HepG2 (cell line): ENCODE data around the gene RNF213. TPM values are rescaled to one million over a fixed set of nuclear protein-coding genes. Genes with fewer than 3 reads are reported as not detected.
A peak's percentile ranks its signal among the peaks of the same experiment; 100 is the strongest.

Experiments used
- ATF2 ChIP-seq: sonication (generic); formaldehyde crosslinking; IDR thresholded peaks from 2 replicates; pipeline ENCODE4 v1.4.0; 2020; ENCODE audit warnings: missing genetic modification reagents
- E2F2 ChIP-seq: sonication (generic); formaldehyde crosslinking; IDR thresholded peaks from 2 replicates; pipeline ENCODE4 v1.4.0; 2020; ENCODE audit warnings: missing genetic modification reagents, borderline replicate concordance
- GABPB1 ChIP-seq: IDR thresholded peaks from 2 replicates; pipeline ENCODE4 v1.6.1; 2016; ENCODE audit warnings: mild to moderate bottlenecking, missing genetic modification reagents, moderate library complexity, missing compliant biosample characterization
- KLF9 ChIP-seq: IDR thresholded peaks from 2 replicates; pipeline ENCODE4 v1.6.1; 2016; ENCODE audit warnings: low read depth
- NFE2L2 ChIP-seq: fragments of 150-350 bp; IDR thresholded peaks from 2 replicates; pipeline ENCODE4 v1.6.1; 2014; ENCODE audit warnings: low read length
- NR2C2 ChIP-seq: sonication (generic); formaldehyde crosslinking; IDR thresholded peaks from 2 replicates; pipeline ENCODE4 v1.4.0; 2020; ENCODE audit warnings: missing genetic modification reagents, mild to moderate bottlenecking, moderate library complexity, borderline replicate concordance
- PREB ChIP-seq: sonication (generic); formaldehyde crosslinking; IDR thresholded peaks from 2 replicates; pipeline ENCODE4 v1.4.0; 2020; ENCODE audit warnings: missing genetic modification reagents
- SPEN ChIP-seq: sonication (generic); formaldehyde crosslinking; IDR thresholded peaks from 2 replicates; pipeline ENCODE4 v1.5.1; 2020; ENCODE audit warnings: low read depth, mild to moderate bottlenecking, missing genetic modification reagents
- SYNCRIP ChIP-seq: fragments of 200-400 bp; formaldehyde crosslinking; IDR thresholded peaks from 2 replicates; pipeline ENCODE4 v1.6.1; 2018; ENCODE audit warnings: mild to moderate bottlenecking, low read depth, low read length; ENCODE audit not compliant: insufficient read depth
- TOPORS ChIP-seq: sonication (generic); formaldehyde crosslinking; IDR thresholded peaks from 2 replicates; pipeline ENCODE4 v1.8.0; 2023; ENCODE audit warnings: mild to moderate bottlenecking, missing genetic modification reagents
- TSC22D2 ChIP-seq: sonication (generic); formaldehyde crosslinking; IDR thresholded peaks from 2 replicates; pipeline ENCODE4 v1.5.1; 2020; ENCODE audit warnings: missing genetic modification reagents, mild to moderate bottlenecking, borderline replicate concordance
- ZBTB3 ChIP-seq: sonication (generic); formaldehyde crosslinking; IDR thresholded peaks from 2 replicates; pipeline ENCODE4 v1.4.0; 2020; ENCODE audit warnings: low read depth, mild to moderate bottlenecking, moderate library complexity, missing genetic modification reagents, borderline replicate concordance
- ZFP1 ChIP-seq: IDR thresholded peaks from 2 replicates; pipeline ENCODE4 v1.6.1; 2016
- ZNF121 ChIP-seq: sonication (generic); formaldehyde crosslinking; IDR thresholded peaks from 2 replicates; pipeline ENCODE4 v1.5.0; 2020; ENCODE audit warnings: mild to moderate bottlenecking, missing genetic modification reagents
- ZNF136 ChIP-seq: sonication (generic); formaldehyde crosslinking; IDR thresholded peaks from 2 replicates; pipeline ENCODE4 v1.8.1; 2022; ENCODE audit warnings: low read depth, mild to moderate bottlenecking, moderate library complexity, missing genetic modification reagents
- ZNF253 ChIP-seq: sonication (generic); formaldehyde crosslinking; IDR thresholded peaks from 2 replicates; pipeline ENCODE4 v1.8.0; 2022; ENCODE audit warnings: mild to moderate bottlenecking, missing genetic modification reagents, borderline replicate concordance
- ZNF501 ChIP-seq: sonication (generic); formaldehyde crosslinking; IDR thresholded peaks from 2 replicates; pipeline ENCODE4 v1.5.1; 2020; ENCODE audit warnings: mild to moderate bottlenecking, moderate library complexity, missing genetic modification reagents
- ZNF546 ChIP-seq: sonication (generic); formaldehyde crosslinking; conservative IDR thresholded peaks from 2 replicates; pipeline ENCODE4 v1.8.1; 2023; ENCODE audit warnings: mild to moderate bottlenecking, missing genetic modification reagents
- ZNF710 ChIP-seq: sonication (generic); formaldehyde crosslinking; IDR thresholded peaks from 2 replicates; pipeline ENCODE4 v1.5.0; 2020; ENCODE audit warnings: mild to moderate bottlenecking, missing genetic modification reagents, borderline replicate concordance
- ZNF770 ChIP-seq: sonication (generic); formaldehyde crosslinking; IDR thresholded peaks from 2 replicates; pipeline ENCODE4 v1.5.0; 2020; ENCODE audit warnings: mild to moderate bottlenecking, missing genetic modification reagents
- polyA plus RNA-seq, 8 experiments: library from polyadenylated mRNA; depleted of rRNA in 3 of 8; stranded (reverse) in 7 of 8; unstranded in 1 of 8; fragments of >200 nt; fragmentation: Illumina TruSeq in 4 of 8; extraction: Trizol in 4 of 8; gene quantifications; 2 replicates each; pipeline versions ENCODE4 v1.2.1 to v1.2.3, GENCODE V29; 2011 to 2016; ENCODE audit warnings: low read depth in 4 of 8, missing spikeins in 1 of 8, mixed read lengths in 1 of 8; ENCODE audit not compliant: insufficient read depth in 1 of 8
- total RNA-seq, 5 experiments: library from RNA; depleted of rRNA; stranded (reverse); fragments of >200 nt; fragmentation: Illumina TruSeq; extraction: Trizol; gene quantifications; 2 replicates each; pipeline ENCODE4 v1.2.3, GENCODE V29; 2016; ENCODE audit warnings: low read depth in 1 of 5

RNF213 gene
- total and polyA plus RNA-seq, 2 of the 13 experiments (the other 11 are each of a cell fraction or from before 2014, with no cell fraction given): 38.6 to 38.7 TPM

- TF ChIP-seq ZNF136 (CRISPR knock-in tag) (no peak), PREB (CRISPR knock-in tag) (no peak), ZBTB3 (no peak), ZNF770 (CRISPR knock-in tag) (no peak), NFE2L2 (no peak), ATF2 (0 out of 2 replicates have a peak, but pooled peaks have one; percentile 5), KLF9 (CRISPR knock-in tag) (no peak), ZNF546 (CRISPR knock-in tag) (no peak), ZNF121 (peak; percentile 16; the same call in 1 of the 2 replicates), ZNF253 (no peak; the same call in 1 of the 2 replicates), TOPORS (CRISPR knock-in tag) (no peak), NR2C2 (0 out of 2 replicates have a peak, but pooled peaks have one; percentile 4), ZNF710 (CRISPR knock-in tag) (no peak), GABPB1 (CRISPR knock-in tag) (no peak), E2F2 (CRISPR knock-in tag) (no peak), SPEN (CRISPR knock-in tag) (no peak), TSC22D2 (CRISPR knock-in tag) (no peak), ZFP1 (CRISPR knock-in tag) (no peak), SYNCRIP (no peak), ZNF501 (CRISPR knock-in tag) (peak; percentile 65; the same call in 1 of the 2 replicates)
Observed at GRCh38 chr17:80259457-80260068, 1.1 kb upstream of the RNF213 start (continued).
